ENCODE results near the gene SLC9A3.

SLC9A3 gene

GRCh38 chr5:527646-528628, 3.7 kb upstream of the SLC9A3 start:
- no peaks in the 10 kb centered on the region for H3K27me3 ChIP-seq (ENCODE audit: insufficient read depth, low read length, poor library complexity)
- no peak overlapping the region for H3K27ac ChIP-seq (ENCODE audit: low read length)
- no peaks in the 10 kb centered on the region for H3K36me3 ChIP-seq (ENCODE audit: insufficient read depth, low read length)
- TF ChIP-seq EZH2 (IDR thresholded peaks at IDR 0.05; ENCODE audit: borderline replicate concordance, low read depth, low read length, severe bottlenecking) (no peak), CTCF (IDR thresholded peaks at IDR 0.05; ENCODE audit: borderline replicate concordance, extremely low read depth, low read length, poor library complexity, severe bottlenecking) (no peak)
- H3K4me3 ChIP-seq (ENCODE audit: low read depth in 1 of 2, low read length in 2 of 2) = no peak overlapping the region
- H3K79me2 ChIP-seq (ENCODE audit: insufficient read depth, low read length) = no peaks in the 10 kb centered on the region
- no peak overlapping the region for H3K4me2 ChIP-seq (ENCODE audit: insufficient read depth, low read length)
- no peak overlapping the region for H3K9ac ChIP-seq (ENCODE audit: low read depth, low read length)
- DNase-seq (no peak), ATAC-seq (ENCODE audit: insufficient read depth, low read depth) (no peak)
- H3K4me1 ChIP-seq (ENCODE audit: insufficient read depth, low read length) = peaks cover 8% of the 10 kb centered on the region
- H4K20me1 ChIP-seq (ENCODE audit: insufficient read depth, low read length) = no peaks in the 10 kb centered on the region
- no peaks in the 10 kb centered on the region for H3K9me3 ChIP-seq (ENCODE audit: insufficient read depth, low read length, severe bottlenecking)
- no peak overlapping the region for H2AFZ ChIP-seq (ENCODE audit: low read depth, low read length)

- TF ChIP-seq EZH2 (IDR thresholded peaks at IDR 0.05; ENCODE audit: borderline replicate concordance, low read depth, low read length, severe bottlenecking) (no peak), CTCF (IDR thresholded peaks at IDR 0.05; ENCODE audit: borderline replicate concordance, extremely low read depth, low read length, poor library complexity, severe bottlenecking) (no peak)
- Histone ChIP-seq H3K9me3 (ENCODE audit: insufficient read depth, low read length, severe bottlenecking) (no peaks in the 10 kb centered on the region), H3K9ac (ENCODE audit: low read depth, low read length) (no peak overlapping the region), H3K79me2 (ENCODE audit: insufficient read depth, low read length) (no peaks in the 10 kb centered on the region), H3K4me2 (ENCODE audit: insufficient read depth, low read length) (no peak overlapping the region), H3K4me3 (ENCODE audit: low read depth in 1 of 2, low read length in 2 of 2) (no peak overlapping the region), H3K27me3 (ENCODE audit: insufficient read depth, low read length, poor library complexity) (no peaks in the 10 kb centered on the region), H3K27ac (ENCODE audit: low read length) (no peak overlapping the region), H3K4me1 (ENCODE audit: insufficient read depth, low read length) (peaks cover 8% of the 10 kb centered on the region), H4K20me1 (ENCODE audit: insufficient read depth, low read length) (no peaks in the 10 kb centered on the region), H3K36me3 (ENCODE audit: insufficient read depth, low read length) (no peaks in the 10 kb centered on the region), H2AFZ (ENCODE audit: low read depth, low read length) (no peak overlapping the region)
- peak; percentile 44; the same call in 2 of the 3 replicates for ATAC-seq (ENCODE audit: insufficient read depth, low read depth)
- no peak for DNase-seq
These were observed 2.3 kb upstream of the SLC9A3 start for GRCh38 chr5:526456-527088.

- H3K27me3 ChIP-seq (ENCODE audit: insufficient read depth, low read length, poor library complexity) = no peaks in the 10 kb centered on the region
- H3K4me1 ChIP-seq (ENCODE audit: insufficient read depth, low read length) = peaks cover 8% of the 10 kb centered on the region
- H4K20me1 ChIP-seq (ENCODE audit: insufficient read depth, low read length) = no peaks in the 10 kb centered on the region
- H3K9me3 ChIP-seq (ENCODE audit: insufficient read depth, low read length, severe bottlenecking) = no peaks in the 10 kb centered on the region
- ATAC-seq (ENCODE audit: insufficient read depth, low read depth) (no peak), DNase-seq (no peak)
- H3K4me3 ChIP-seq (ENCODE audit: low read depth in 1 of 2, low read length in 2 of 2) = no peak overlapping the region
- H3K9ac ChIP-seq (ENCODE audit: low read depth, low read length) = no peak overlapping the region
- no peak overlapping the region for H3K4me2 ChIP-seq (ENCODE audit: insufficient read depth, low read length)
- H3K27ac ChIP-seq (ENCODE audit: low read length) = no peak overlapping the region
- no peaks in the 10 kb centered on the region for H3K79me2 ChIP-seq (ENCODE audit: insufficient read depth, low read length)
- TF ChIP-seq EZH2 (IDR thresholded peaks at IDR 0.05; ENCODE audit: borderline replicate concordance, low read depth, low read length, severe bottlenecking) (no peak), CTCF (IDR thresholded peaks at IDR 0.05; ENCODE audit: borderline replicate concordance, extremely low read depth, low read length, poor library complexity, severe bottlenecking) (no peak)
- H2AFZ ChIP-seq (ENCODE audit: low read depth, low read length) = no peak overlapping the region
- H3K36me3 ChIP-seq (ENCODE audit: insufficient read depth, low read length) = no peaks in the 10 kb centered on the region
These were observed 1.7 kb upstream of the SLC9A3 start for GRCh38 chr5:525916-526315.

Measured in DND-41 (cell line).